Keratinocyte (primary cell): ENCODE measurements around the gene ADISSP.

Source experiments
- EZH2 ChIP-seq: IDR thresholded peaks from one replicate; pipeline ENCODE4 v1.6.1; 2012; ENCODE audit warnings: inconsistent platforms, mild to moderate bottlenecking, low read length, moderate library complexity
- TF ChIP-seq, protein P1 (sequence below), 3 experiments: IDR thresholded peaks in 1 of 3; conservative IDR thresholded peaks in 1 of 3; optimal IDR thresholded peaks in 1 of 3; 2 replicates in 2 of 3; 3 replicates in 1 of 3; pipeline versions ENCODE3 to v1.5.1; 2011; ENCODE audit warnings: low read length in 3 of 3, mild to moderate bottlenecking in 3 of 3, moderate library complexity in 2 of 3, control low read depth in 1 of 3, inconsistent platforms in 1 of 3; ENCODE audit not compliant: insufficient read depth in 2 of 3; ENCODE audit errors: extremely low read depth in 1 of 3

DNA sequence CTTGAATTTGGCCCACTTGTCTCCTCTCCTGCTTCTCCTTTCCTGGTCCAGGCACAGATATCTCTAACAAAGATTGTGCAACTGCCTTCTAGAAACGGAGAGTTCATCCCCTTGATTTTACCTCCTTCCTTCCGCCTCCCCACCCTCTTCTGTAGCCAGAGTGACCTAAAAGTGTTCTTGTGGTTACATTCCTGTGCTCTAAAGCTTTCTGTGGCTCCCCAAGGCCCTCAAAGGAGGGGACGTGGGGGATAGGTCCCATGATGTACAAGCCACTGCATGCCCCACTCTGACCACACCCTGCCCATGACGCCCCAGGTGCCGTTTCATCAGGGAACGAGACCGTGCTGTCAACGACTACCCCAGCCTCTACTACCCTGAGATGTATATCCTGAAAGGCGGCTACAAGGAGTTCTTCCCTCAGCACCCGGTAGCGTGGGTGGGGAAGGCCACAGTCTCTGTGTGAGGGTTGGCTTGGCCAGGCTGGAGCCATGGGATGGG lies 36.8 kb upstream of the ADISSP start:
- TF ChIP-seq, protein P1, sequence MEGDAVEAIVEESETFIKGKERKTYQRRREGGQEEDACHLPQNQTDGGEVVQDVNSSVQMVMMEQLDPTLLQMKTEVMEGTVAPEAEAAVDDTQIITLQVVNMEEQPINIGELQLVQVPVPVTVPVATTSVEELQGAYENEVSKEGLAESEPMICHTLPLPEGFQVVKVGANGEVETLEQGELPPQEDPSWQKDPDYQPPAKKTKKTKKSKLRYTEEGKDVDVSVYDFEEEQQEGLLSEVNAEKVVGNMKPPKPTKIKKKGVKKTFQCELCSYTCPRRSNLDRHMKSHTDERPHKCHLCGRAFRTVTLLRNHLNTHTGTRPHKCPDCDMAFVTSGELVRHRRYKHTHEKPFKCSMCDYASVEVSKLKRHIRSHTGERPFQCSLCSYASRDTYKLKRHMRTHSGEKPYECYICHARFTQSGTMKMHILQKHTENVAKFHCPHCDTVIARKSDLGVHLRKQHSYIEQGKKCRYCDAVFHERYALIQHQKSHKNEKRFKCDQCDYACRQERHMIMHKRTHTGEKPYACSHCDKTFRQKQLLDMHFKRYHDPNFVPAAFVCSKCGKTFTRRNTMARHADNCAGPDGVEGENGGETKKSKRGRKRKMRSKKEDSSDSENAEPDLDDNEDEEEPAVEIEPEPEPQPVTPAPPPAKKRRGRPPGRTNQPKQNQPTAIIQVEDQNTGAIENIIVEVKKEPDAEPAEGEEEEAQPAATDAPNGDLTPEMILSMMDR (optimal IDR thresholded peaks at IDR 0.05 in 1 of 3, IDR thresholded peaks at IDR 0.05 in 1 of 3, conservative IDR thresholded peaks at IDR 0.05 in 1 of 3; ENCODE audit: extremely low read depth in 1 of 3, insufficient read depth in 2 of 3, low read length in 3 of 3): no peak
- no peak for TF ChIP-seq EZH2
